Measurements from ENCODE around the gene ADARB2.

The ADARB2 gene

GRCh38 chr10:1736144-1736971, 967 bp downstream of the ADARB2 start:
- DNase-seq (ENCODE audit: low spot score) (no peak), FAIRE-seq (no peak)

- no peak for FAIRE-seq
- DNase-seq (ENCODE audit: low spot score), result no peak
Observed at GRCh38 chr10:1735562-1735961, 1.8 kb downstream of the ADARB2 start.

GRCh38 chr10:1734288-1734687, 3.0 kb downstream of the ADARB2 start:
- FAIRE-seq (no peak), DNase-seq (ENCODE audit: low spot score) (no peak)

GRCh38 chr10:1733720-1734119, 3.6 kb downstream of the ADARB2 start:
- FAIRE-seq, result no peak
- DNase-seq (ENCODE audit: low spot score), result no peak

GRCh38 chr10:1732564-1732996, 4.7 kb downstream of the ADARB2 start:
- FAIRE-seq (no peak), DNase-seq (ENCODE audit: low spot score) (no peak)

GRCh38 chr10:1731592-1731991, 5.7 kb downstream of the ADARB2 start:
- no peak for FAIRE-seq
- DNase-seq (ENCODE audit: low spot score), result no peak

GRCh38 chr10:1729751-1730150, 7.6 kb downstream of the ADARB2 start:
- DNase-seq (ENCODE audit: low spot score) (no peak), FAIRE-seq (no peak)

- FAIRE-seq, result no peak
- DNase-seq (ENCODE audit: low spot score), result no peak
Observed at GRCh38 chr10:1726861-1727260, 10.5 kb downstream of the ADARB2 start.

- no peak for DNase-seq (ENCODE audit: low spot score)
- no peak for FAIRE-seq
Observed at GRCh38 chr10:1724921-1725488, 12.3 kb downstream of the ADARB2 start.

GRCh38 chr10:1716839-1717238, 20.5 kb downstream of the ADARB2 start:
- FAIRE-seq (no peak), DNase-seq (ENCODE audit: low spot score) (no peak)

GRCh38 chr10:1715821-1716220, 21.5 kb downstream of the ADARB2 start:
- no peak for FAIRE-seq
- no peak for DNase-seq (ENCODE audit: low spot score)

- no peak for FAIRE-seq
Observed at GRCh38 chr10:1712944-1713671, 24.2 kb downstream of the ADARB2 start.

GRCh38 chr10:1712314-1712713, 25.0 kb downstream of the ADARB2 start:
- DNase-seq (ENCODE audit: low spot score) (no peak), FAIRE-seq (no peak)

More at GRCh38 chr10:1712944-1713671, 24.2 kb downstream of the ADARB2 start:
- no peak for DNase-seq (ENCODE audit: low spot score)

- DNase-seq (ENCODE audit: low spot score), result no peak
Observed at GRCh38 chr10:1709161-1709560, 28.2 kb downstream of the ADARB2 start.

GRCh38 chr10:1708746-1709145, 28.6 kb downstream of the ADARB2 start:
- FAIRE-seq, result no peak
- no peak for DNase-seq (ENCODE audit: low spot score)

More at GRCh38 chr10:1709161-1709560, 28.2 kb downstream of the ADARB2 start:
- FAIRE-seq, result no peak

GRCh38 chr10:1706711-1707110, 30.6 kb downstream of the ADARB2 start:
- DNase-seq (ENCODE audit: low spot score), result no peak
- FAIRE-seq, result no peak

GRCh38 chr10:1706256-1706655, 31.1 kb downstream of the ADARB2 start:
- no peak for DNase-seq (ENCODE audit: low spot score)
- FAIRE-seq, result no peak

- FAIRE-seq (no peak), DNase-seq (ENCODE audit: low spot score) (no peak)
Observed at GRCh38 chr10:1698185-1698584, 39.1 kb downstream of the ADARB2 start.

GRCh38 chr10:1696106-1696505, 41.2 kb downstream of the ADARB2 start:
- FAIRE-seq, result no peak
- DNase-seq (ENCODE audit: low spot score), result no peak

- DNase-seq (ENCODE audit: low spot score) (no peak), FAIRE-seq (no peak)
Observed at GRCh38 chr10:1690086-1690485, 47.2 kb downstream of the ADARB2 start.

- DNase-seq (ENCODE audit: low spot score), result no peak
- no peak for FAIRE-seq
Observed at GRCh38 chr10:1688531-1688930, 48.8 kb downstream of the ADARB2 start.

GRCh38 chr10:1687623-1688150, 49.6 kb downstream of the ADARB2 start:
- DNase-seq (ENCODE audit: low spot score) (no peak), FAIRE-seq (no peak)

Data from RCC 7860 (cell line).